Liver (tissue), 9 donors: Measurements from ENCODE around the gene CFAP97D1. TPM values are rescaled to one million over a fixed set of nuclear protein-coding genes. Genes with fewer than 3 reads are reported as not detected.

Experiments used
- DNase-seq: peaks from one replicate; pipeline ENCODE4 v3.0.0-alpha.2; 2017; ENCODE audit warnings: low spot score
- H3K27ac ChIP-seq, 2 donors: one replicate each; pipeline ENCODE4 v1.7.0; 2013; ENCODE audit warnings: inconsistent platforms in 2 of 2, low read length in 2 of 2, control low read depth in 1 of 2, low read depth in 1 of 2, mild to moderate bottlenecking in 1 of 2
- H3K27me3 ChIP-seq, 4 donors: one replicate each; pipeline versions ENCODE4 v1.6.1 to v1.7.0; 2013; ENCODE audit warnings: low read length in 3 of 4, inconsistent platforms in 1 of 4, mild to moderate bottlenecking in 1 of 4, moderate library complexity in 1 of 4; ENCODE audit not compliant: control insufficient read depth in 4 of 4, insufficient read depth in 4 of 4
- H3K36me3 ChIP-seq, 4 donors: one replicate each; pipeline versions ENCODE4 v1.6.1 to v1.7.0; 2013; ENCODE audit warnings: low read length in 3 of 4, mild to moderate bottlenecking in 3 of 4, low read depth in 1 of 4, moderate library complexity in 1 of 4; ENCODE audit not compliant: control insufficient read depth in 4 of 4, insufficient read depth in 3 of 4
- H3K4me1 ChIP-seq, 4 donors: one replicate each; pipeline versions ENCODE4 v1.6.1 to v1.7.0; 2013; ENCODE audit warnings: low read length in 3 of 4, mild to moderate bottlenecking in 3 of 4, moderate library complexity in 1 of 4; ENCODE audit not compliant: control insufficient read depth in 4 of 4, insufficient read depth in 4 of 4
- H3K4me3 ChIP-seq, 3 donors: one replicate each; pipeline versions ENCODE4 v1.6.1 to v1.7.0; 2013; ENCODE audit warnings: low read length in 3 of 3, control low read depth in 1 of 3, low read depth in 1 of 3, mild to moderate bottlenecking in 1 of 3
- H3K9ac ChIP-seq, 2 donors: one replicate each; pipeline ENCODE4 v1.7.0; 2013; ENCODE audit warnings: low read length in 2 of 2, mild to moderate bottlenecking in 2 of 2, moderate library complexity in 2 of 2, control low read depth in 1 of 2, low read depth in 1 of 2
- H3K9me3 ChIP-seq, 4 donors: one replicate each; pipeline versions ENCODE4 v1.6.1 to v1.7.0; 2013; ENCODE audit warnings: low read length in 3 of 4; ENCODE audit not compliant: control insufficient read depth in 4 of 4
- ATF3 ChIP-seq: IDR thresholded peaks from 2 replicates; pipeline ENCODE4 v1.6.1; 2016; ENCODE audit warnings: antibody characterized with exemption
- EGR1 ChIP-seq, 2 donors: IDR thresholded peaks; 2 replicates each; pipeline ENCODE4 v1.6.1; 2016 to 2018; ENCODE audit warnings: antibody characterized with exemption in 2 of 2, low read depth in 2 of 2
- FOXA2 ChIP-seq: IDR thresholded peaks from 2 replicates; pipeline ENCODE4 v1.6.1; 2016; ENCODE audit warnings: antibody characterized with exemption
- GABPA ChIP-seq, 2 donors: IDR thresholded peaks in 1 of 2; conservative IDR thresholded peaks in 1 of 2; 2 replicates each; pipeline ENCODE4 v1.6.1; 2016; ENCODE audit warnings: antibody characterized with exemption in 2 of 2, mild to moderate bottlenecking in 1 of 2, moderate library complexity in 1 of 2
- JUND ChIP-seq, 2 donors: IDR thresholded peaks; 2 replicates each; pipeline ENCODE4 v1.6.1; 2016; ENCODE audit warnings: antibody characterized with exemption in 2 of 2
- NR2F2 ChIP-seq: IDR thresholded peaks from 2 replicates; pipeline ENCODE4 v1.6.1; 2016; ENCODE audit warnings: antibody characterized with exemption
- RAD21 ChIP-seq, 2 donors: IDR thresholded peaks; 2 replicates each; pipeline ENCODE4 v1.6.1; 2016; ENCODE audit warnings: antibody characterized with exemption in 2 of 2, mild to moderate bottlenecking in 2 of 2
- REST ChIP-seq: IDR thresholded peaks from 2 replicates; pipeline ENCODE4 v1.6.1; 2016; ENCODE audit warnings: antibody characterized with exemption, mild to moderate bottlenecking
- TAF1 ChIP-seq: conservative IDR thresholded peaks from 2 replicates; pipeline ENCODE4 v1.6.1; 2016; ENCODE audit warnings: antibody characterized with exemption, mild to moderate bottlenecking
- YY1 ChIP-seq: IDR thresholded peaks from 2 replicates; pipeline ENCODE4 v1.6.1; 2016; ENCODE audit warnings: antibody characterized with exemption, mild to moderate bottlenecking
- WGBS: extraction: QIAGEN DNeasy Blood & Tissue Kit; methylation state at CpG from one replicate; pipeline ENCODE4 v1.1.7; 2013; 5-methylcytosine and 5-hydroxymethylcytosine counted together
- polyA plus RNA-seq, 2 donors: library from polyadenylated mRNA; stranded (reverse) in 1 of 2; unstranded in 1 of 2; fragments of 200-250 nt in 1 of 2; fragments of >200 nt in 1 of 2; fragmentation: Nextera tagmentation in 1 of 2; extraction: Ambion mirVana in 1 of 2; gene quantifications; one replicate each; pipeline versions ENCODE4 v1.2.1 to v1.2.3, GENCODE V29; 2013 to 2015
- total RNA-seq, 2 donors: library from RNA; depleted of rRNA; stranded (reverse); fragments of >200 nt; gene quantifications; one replicate each; pipeline ENCODE4 v1.2.3, GENCODE V29; 2014
- donor health status: healthy.
- donor health status: healthy.
- donor health status: healthy.
- donor health status: healthy.
- donor health status: healthy.

The CFAP97D1 gene
- total and polyA plus RNA-seq, 4 donors = 0.08 TPM; not detected in 3

- peaks cover 0 to 9% (median 7%) of the 10 kb centered on the region in 4 donors for H3K4me1 ChIP-seq
- no peaks in the 10 kb centered on the region for H3K36me3 ChIP-seq
- H3K9me3 ChIP-seq = no peaks in the 10 kb centered on the region
- H3K27me3 ChIP-seq = no peaks in the 10 kb centered on the region
- no peak overlapping the region for H3K4me3 ChIP-seq
- 90% methylated on average over 5 of the region's 5 CpGs for WGBS
- DNase-seq = no peak
- no peak overlapping the region for H3K27ac ChIP-seq
- TF ChIP-seq RAD21 (IDR thresholded peaks at IDR 0.05) = no peak
- TF ChIP-seq FOXA2 = no peak
- no peak for TF ChIP-seq ATF3
- no peak for TF ChIP-seq NR2F2
- TF ChIP-seq EGR1 (IDR thresholded peaks at IDR 0.05; ENCODE audit: low read depth in 2 of 2) = no peak
- no peak for TF ChIP-seq JUND (IDR thresholded peaks at IDR 0.05)
- TF ChIP-seq TAF1 = no peak
- TF ChIP-seq GABPA (IDR thresholded peaks at IDR 0.05 in 1 of 2, conservative IDR thresholded peaks at IDR 0.05 in 1 of 2) = no peak
- no peak overlapping the region for H3K9ac ChIP-seq
Observed at GRCh38 chr17:43784628-43785101, 4.4 kb downstream of the CFAP97D1 start.

- TF ChIP-seq RAD21 (IDR thresholded peaks at IDR 0.05) = no peak
- no peak for TF ChIP-seq REST
- no peak for TF ChIP-seq JUND (IDR thresholded peaks at IDR 0.05)
- DNase-seq = no peak
- Histone ChIP-seq H3K27me3 (no peaks in the 10 kb centered on the region), H3K4me1 (peaks cover 0 to 8% (median 6%) of the 10 kb centered on the region in 4 donors), H3K9me3 (no peaks in the 10 kb centered on the region), H3K27ac (no peak overlapping the region), H3K9ac (no peak overlapping the region), H3K4me3 (no peak overlapping the region), H3K36me3 (no peaks in the 10 kb centered on the region)
- WGBS = 82% methylated on average over 2 of the region's 2 CpGs
Observed at GRCh38 chr17:43787728-43788127, 7.5 kb downstream of the CFAP97D1 start.

- no peak for DNase-seq
- 88% methylated on average over 5 of the region's 5 CpGs for WGBS
- no peak overlapping the region for H3K9ac ChIP-seq
Observed at GRCh38 chr17:43788540-43788939, 8.3 kb downstream of the CFAP97D1 start.

More at GRCh38 chr17:43788540-43788939, 8.3 kb downstream of the CFAP97D1 start:
- H3K4me3 ChIP-seq = no peak overlapping the region
- H3K4me1 ChIP-seq = peaks cover 0 to 2% (median 0%) of the 10 kb centered on the region in 4 donors
- no peaks in the 10 kb centered on the region for H3K36me3 ChIP-seq
- TF ChIP-seq FOXA2 = no peak
- TF ChIP-seq REST = no peak
- no peak for TF ChIP-seq YY1
- no peaks in the 10 kb centered on the region for H3K9me3 ChIP-seq
- no peaks in the 10 kb centered on the region for H3K27me3 ChIP-seq
- H3K27ac ChIP-seq = no peak overlapping the region
